ACC112 (cell line): ENCODE measurements around the gene TBC1D2B.

Experiments used
- H2AFZ ChIP-seq: fragments of 200-600 bp; sonication (generic); one replicate; pipeline ENCODE4 v1.6.0; 2017; ENCODE audit warnings: antibody characterized with exemption, low read length; ENCODE audit not compliant: unreplicated experiment
- H3K27ac ChIP-seq: fragments of 200-600 bp; sonication (generic); 2 replicates; pipeline ENCODE4 v1.5.1; 2014; ENCODE audit warnings: low read depth, mild to moderate bottlenecking, antibody characterized with exemption, low read length, moderate library complexity
- H3K27me3 ChIP-seq: fragments of 200-600 bp; sonication (generic); 2 replicates; pipeline ENCODE4 v1.6.1; 2014; ENCODE audit warnings: mild to moderate bottlenecking, antibody characterized with exemption, low read length, moderate library complexity, mixed read lengths; ENCODE audit not compliant: insufficient read depth
- H3K36me3 ChIP-seq: fragments of 200-600 bp; sonication (generic); 2 replicates; pipeline ENCODE4 v1.6.1; 2016; ENCODE audit warnings: mild to moderate bottlenecking, antibody characterized with exemption, low read length, moderate library complexity, mixed read lengths; ENCODE audit not compliant: insufficient read depth
- H3K4me1 ChIP-seq: fragments of 200-600 bp; sonication (generic); one replicate; pipeline ENCODE4 v1.6.1; 2016; ENCODE audit warnings: low read length, mixed read lengths; ENCODE audit not compliant: insufficient read depth, unreplicated experiment, control insufficient read depth
- H3K4me3 ChIP-seq: fragments of 200-600 bp; sonication (generic); 2 replicates; pipeline ENCODE4 v1.5.1; 2014; ENCODE audit warnings: mild to moderate bottlenecking, low read depth, low read length
- H3K79me2 ChIP-seq: fragments of 200-600 bp; sonication (generic); one replicate; pipeline ENCODE4 v1.6.0; 2016; ENCODE audit warnings: low read length; ENCODE audit not compliant: control insufficient read depth, unreplicated experiment, insufficient read depth

The TBC1D2B gene

DNA sequence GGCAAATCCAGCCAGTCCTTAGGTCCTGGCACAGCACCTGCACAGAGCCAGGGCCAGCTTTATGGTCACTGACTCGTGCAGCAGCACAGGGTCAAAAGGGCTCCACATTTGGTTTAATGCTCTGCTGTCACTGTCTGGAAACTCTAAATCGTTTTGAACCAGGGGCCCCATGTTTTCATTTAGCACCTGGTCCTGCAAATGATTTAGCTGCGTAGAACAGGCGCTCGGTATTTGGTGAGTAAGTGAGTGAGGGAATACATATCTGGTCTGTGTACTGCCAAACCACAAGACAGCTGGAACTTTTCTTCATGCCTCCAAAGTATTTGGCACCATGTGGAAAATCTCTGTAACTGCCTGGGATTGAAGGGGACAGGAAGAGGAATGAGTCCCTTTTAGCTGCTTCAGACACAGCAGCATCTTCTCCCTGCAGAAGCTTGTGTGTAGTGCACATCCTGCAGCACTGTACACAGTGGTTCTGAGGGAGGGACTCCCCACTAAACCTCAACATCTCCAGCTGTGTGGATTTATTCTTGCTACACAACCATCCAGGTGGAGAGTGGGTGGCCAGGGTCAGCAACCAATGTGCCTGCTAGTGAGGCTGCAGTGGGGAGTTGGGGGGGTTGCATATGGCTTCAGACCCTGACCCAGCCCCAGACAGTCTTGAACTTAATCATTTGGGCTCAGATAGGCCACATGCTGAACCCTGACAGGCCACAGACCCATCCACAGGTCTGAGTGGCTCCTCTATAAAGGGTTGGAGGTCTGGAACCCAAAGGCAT is 15.9 kb upstream of the TBC1D2B start:
- Histone ChIP-seq H3K27me3 (no peaks in the 10 kb centered on the region), H3K27ac (no peak overlapping the region), H2AFZ (no peak overlapping the region), H3K36me3 (no peaks in the 10 kb centered on the region), H3K4me3 (no peak overlapping the region), H3K4me1 (no peaks in the 10 kb centered on the region), H3K79me2 (no peaks in the 10 kb centered on the region)

DNA sequence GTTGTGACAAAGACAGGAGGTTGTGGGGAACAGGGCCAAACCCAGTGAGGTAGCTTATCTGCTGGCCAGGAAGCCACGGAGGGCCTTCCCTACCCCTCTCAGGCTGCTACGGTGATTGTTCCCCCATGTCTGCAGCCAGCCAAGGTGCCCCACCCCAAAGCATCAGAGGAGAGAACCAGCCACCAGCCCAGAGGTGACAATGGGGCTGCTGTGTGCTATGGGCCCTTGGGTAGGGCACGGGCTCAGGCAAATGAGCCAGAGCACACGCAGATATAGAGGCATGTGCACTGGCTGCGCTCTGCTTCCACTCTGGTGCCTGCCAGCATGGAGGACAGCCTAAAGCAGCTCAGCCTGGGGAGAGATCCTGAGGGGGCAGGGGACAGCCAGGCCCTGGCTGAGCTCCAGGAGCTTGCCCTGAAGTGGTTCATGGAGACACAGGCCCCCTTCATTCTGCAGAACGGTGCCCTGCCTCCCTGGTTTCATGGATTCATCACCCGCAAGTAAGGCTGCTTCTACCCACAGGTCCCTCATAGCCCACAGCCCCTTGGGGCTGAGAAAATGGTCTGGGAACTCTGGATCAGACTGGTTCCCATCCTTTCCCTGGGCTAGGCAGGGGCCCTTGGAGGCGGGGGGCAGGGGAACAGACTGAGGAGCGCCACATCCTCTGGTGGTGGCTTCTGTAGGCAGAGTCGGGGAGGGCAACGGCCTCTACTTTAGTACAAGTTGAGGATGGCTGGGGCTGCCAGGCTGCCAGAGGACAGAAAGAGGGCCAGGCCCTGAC is 14.9 kb upstream of the TBC1D2B start, which contains the start of gene SH2D7:
Gene SH2D7, plus strand, starts transcription at position 301 of the 781 bp plus-strand sequence. Its CDS starts 24 bp downstream, at position 325.
- H2AFZ ChIP-seq = no peak within 1 kb of the TSS

DNA sequence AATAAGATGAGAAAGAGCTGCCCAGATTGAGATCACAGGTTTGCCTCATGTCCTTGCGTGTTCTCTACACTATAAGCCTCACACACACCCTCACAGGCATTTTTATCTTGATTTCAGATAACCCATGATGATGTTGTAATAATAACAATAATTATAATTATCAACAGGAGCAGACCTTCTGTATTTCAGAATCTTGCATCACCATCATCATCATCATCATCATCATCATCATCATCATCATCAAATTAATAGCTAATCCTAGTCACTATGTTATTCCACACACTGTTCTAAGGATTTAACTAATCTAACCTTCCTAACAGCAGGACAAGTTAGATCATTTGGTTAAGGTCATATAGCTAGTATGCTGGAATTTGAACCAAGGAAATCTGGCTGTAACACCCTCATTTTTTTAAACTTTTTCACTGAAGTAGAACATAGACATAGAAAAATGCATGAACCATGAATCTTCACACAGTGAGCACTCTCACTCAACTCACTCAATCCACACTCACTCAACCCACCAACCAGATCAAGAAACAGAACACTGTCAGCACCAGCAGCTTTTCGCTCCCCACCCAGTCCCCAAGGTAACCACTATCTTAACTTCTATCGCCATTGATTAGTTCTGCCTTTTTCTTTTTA is 13.0 kb upstream of the TBC1D2B start:
- no peak overlapping the region for H3K4me3 ChIP-seq
- no peaks in the 10 kb centered on the region for H3K36me3 ChIP-seq
- no peaks in the 10 kb centered on the region for H3K79me2 ChIP-seq
- no peaks in the 10 kb centered on the region for H3K4me1 ChIP-seq
- H3K27me3 ChIP-seq = no peaks in the 10 kb centered on the region
- H2AFZ ChIP-seq = no peak overlapping the region
- no peak overlapping the region for H3K27ac ChIP-seq

More for the DNA sequence above, 14.9 kb upstream of the TBC1D2B start, which contains the start of gene SH2D7:
- Histone ChIP-seq H3K27ac (no peak within 1 kb of the TSS), H3K27me3 (no peaks in the 10 kb centered on the region), H3K4me1 (no peaks in the 10 kb centered on the region), H3K4me3 (no peak within 1 kb of the TSS), H3K79me2 (no peaks in the 10 kb centered on the region), H3K36me3 (no peaks in the 10 kb centered on the region)

DNA sequence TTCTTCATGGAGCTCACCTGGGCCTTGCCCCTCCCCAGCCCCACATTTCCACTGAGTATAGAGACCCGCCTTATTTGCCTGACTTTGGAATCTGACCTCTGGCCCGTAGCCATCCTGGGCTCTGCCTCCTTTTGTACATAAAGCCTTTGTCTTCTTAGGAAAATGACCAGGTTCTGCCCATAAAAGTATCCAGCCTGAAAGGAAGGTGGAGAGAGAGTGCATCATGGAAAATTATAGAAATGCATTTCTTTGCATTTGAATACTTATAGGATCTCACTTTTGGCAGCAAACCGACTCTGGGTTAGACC is 11.2 kb upstream of the TBC1D2B start:
- no peaks in the 10 kb centered on the region for H3K79me2 ChIP-seq
- no peak overlapping the region for H3K27ac ChIP-seq
- no peaks in the 10 kb centered on the region for H3K27me3 ChIP-seq
- no peaks in the 10 kb centered on the region for H3K36me3 ChIP-seq
- H3K4me1 ChIP-seq = no peaks in the 10 kb centered on the region
- H3K4me3 ChIP-seq = no peak overlapping the region
- no peak overlapping the region for H2AFZ ChIP-seq

DNA sequence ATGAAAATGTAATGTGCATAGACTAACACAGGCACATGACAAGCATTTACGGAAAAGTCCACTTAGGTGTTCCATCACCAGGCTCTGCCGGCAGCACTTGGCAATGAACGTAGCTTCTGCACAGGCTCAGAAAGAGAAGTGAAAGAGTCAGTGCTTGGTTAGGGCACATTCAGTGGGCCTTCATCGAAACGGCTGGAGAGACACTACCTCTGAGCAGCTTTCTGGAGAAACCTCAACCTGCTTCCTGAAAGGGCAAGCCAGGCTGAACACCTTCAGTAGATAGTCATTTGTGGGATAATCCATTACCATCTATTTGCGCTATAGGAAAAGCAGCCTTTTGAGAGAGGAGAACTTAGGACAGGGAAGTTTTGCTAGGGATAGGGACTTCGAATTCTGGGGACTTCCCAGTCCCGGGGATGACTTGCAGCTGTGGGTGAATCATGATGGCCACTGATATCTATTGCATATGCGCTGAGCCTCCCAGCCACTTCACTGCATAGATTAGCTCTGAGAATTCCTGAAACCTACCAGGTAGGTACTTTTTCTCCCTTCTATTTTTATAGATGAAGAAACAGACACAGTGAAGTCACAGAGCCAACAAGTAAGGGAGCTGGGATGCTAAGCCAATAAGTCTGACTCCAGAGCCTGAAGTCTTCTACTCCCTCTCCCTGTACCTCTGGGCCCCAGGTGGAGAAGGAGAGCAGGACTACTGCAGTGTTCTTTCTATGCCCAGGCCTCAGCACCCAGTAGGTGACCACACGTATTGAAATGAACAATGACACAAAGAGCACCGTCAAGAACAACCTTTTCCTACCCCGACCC is 10.7 kb upstream of the TBC1D2B start:
- Histone ChIP-seq H3K27me3 (no peaks in the 10 kb centered on the region), H3K79me2 (no peaks in the 10 kb centered on the region), H3K4me1 (no peaks in the 10 kb centered on the region), H2AFZ (no peak overlapping the region), H3K36me3 (no peaks in the 10 kb centered on the region), H3K27ac (no peak overlapping the region), H3K4me3 (no peak overlapping the region)

DNA sequence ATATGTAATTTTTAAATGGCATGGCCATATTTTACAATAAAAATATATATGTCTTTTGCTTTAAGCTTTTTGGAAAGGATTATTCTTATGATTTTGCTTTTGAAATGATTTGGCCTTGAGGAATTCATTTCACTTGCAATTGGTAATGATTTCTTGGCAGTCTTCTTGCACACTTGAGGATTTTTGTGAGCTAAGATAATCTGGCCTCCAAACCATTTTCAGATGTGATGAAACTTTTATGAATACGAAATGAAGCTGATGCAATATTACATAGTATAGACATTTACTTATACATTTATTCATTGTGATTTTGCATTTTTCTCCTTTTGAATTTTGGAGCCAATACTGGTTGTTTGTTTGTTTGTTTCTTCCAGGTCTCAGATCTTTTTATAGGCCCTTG is 8.4 kb upstream of the TBC1D2B start:
- Histone ChIP-seq H2AFZ (no peak overlapping the region), H3K36me3 (no peaks in the 10 kb centered on the region), H3K27me3 (no peaks in the 10 kb centered on the region), H3K79me2 (no peaks in the 10 kb centered on the region), H3K27ac (no peak overlapping the region), H3K4me3 (no peak overlapping the region), H3K4me1 (no peaks in the 10 kb centered on the region)

DNA sequence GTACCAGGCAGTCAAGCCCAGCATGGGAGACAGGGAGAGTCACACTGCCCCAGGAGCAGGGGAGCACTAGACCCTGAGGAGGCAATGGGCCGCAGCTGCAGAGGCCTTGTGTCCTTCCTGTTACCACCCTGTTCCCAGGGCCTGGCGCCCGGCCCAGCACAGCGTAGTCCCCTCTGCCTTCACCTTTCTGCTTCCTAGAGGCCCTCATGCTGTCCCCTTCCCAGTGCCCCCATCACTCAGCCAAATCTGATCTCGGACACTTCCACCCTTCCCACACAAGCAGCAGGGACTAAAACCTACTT is 6.9 kb upstream of the TBC1D2B start:
- no peaks in the 10 kb centered on the region for H3K4me1 ChIP-seq
- H2AFZ ChIP-seq = no peak overlapping the region
- no peaks in the 10 kb centered on the region for H3K36me3 ChIP-seq
- H3K79me2 ChIP-seq = no peaks in the 10 kb centered on the region
- no peaks in the 10 kb centered on the region for H3K27me3 ChIP-seq
- H3K27ac ChIP-seq = no peak overlapping the region
- no peak overlapping the region for H3K4me3 ChIP-seq

DNA sequence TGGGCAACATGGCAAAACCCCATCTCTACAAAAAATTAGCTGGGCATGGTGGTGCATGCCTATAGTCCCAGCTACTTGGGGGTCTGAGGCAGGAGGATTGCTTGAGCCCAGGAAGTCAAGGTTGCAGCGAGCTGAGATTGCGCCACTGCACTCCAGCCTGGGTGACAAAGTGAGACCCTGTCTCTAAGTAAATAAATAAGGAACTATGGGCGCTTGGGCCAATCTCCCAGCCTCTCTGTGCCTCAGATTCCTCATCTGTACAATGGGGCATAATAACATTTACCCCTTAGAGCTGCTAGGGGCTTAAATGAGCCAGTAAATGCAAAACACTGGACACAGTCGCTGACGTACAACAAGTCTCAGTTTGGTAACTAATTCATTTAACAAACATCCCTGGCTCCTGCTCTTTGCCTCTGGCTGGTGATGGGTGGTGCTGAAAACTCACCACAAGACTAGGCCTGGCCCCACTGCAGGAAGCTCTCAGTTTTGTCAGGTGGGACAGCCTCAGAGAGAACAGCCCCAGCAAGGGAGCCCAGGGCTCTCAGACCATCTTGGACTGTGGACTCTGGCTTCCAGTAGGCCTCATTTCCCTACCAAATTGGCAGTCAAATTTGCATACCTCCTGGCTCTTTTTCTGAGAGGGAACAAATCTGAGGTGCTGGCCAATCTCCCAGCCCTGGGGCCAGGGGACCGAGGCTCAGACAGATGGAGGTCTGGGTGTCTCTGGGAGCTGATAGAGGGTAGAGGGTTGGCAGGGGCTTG is 6.4 kb upstream of the TBC1D2B start:
- no peak overlapping the region for H2AFZ ChIP-seq

DNA sequence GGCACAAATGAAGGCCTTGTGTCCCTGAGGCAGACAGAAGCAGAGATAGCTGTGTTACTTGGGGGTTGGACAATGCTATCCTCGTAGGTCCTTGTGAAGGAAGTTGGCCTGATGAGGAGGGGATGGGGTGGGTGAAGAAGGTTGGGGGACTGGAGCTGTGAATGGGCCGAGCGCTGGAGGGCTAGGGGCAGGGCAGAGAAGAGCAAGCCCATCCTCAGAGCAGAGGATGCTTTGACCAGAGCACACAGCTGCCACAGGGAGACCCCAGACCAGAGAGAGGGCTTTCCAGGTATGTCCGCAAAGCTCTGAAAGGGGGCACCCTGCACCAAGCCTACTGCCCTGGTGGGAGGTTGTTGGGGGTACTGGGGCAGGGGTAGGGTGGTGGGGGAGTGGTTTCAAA is 5.7 kb upstream of the TBC1D2B start:
- no peak overlapping the region for H2AFZ ChIP-seq
- H3K27me3 ChIP-seq = no peaks in the 10 kb centered on the region
- H3K27ac ChIP-seq = no peak overlapping the region
- no peaks in the 10 kb centered on the region for H3K4me1 ChIP-seq
- H3K4me3 ChIP-seq = no peak overlapping the region
- H3K79me2 ChIP-seq = no peaks in the 10 kb centered on the region
- no peaks in the 10 kb centered on the region for H3K36me3 ChIP-seq

More for the DNA sequence above, 6.4 kb upstream of the TBC1D2B start:
- no peak overlapping the region for H3K27ac ChIP-seq
- H3K27me3 ChIP-seq = no peaks in the 10 kb centered on the region
- H3K79me2 ChIP-seq = no peaks in the 10 kb centered on the region
- H3K4me1 ChIP-seq = no peaks in the 10 kb centered on the region
- no peak overlapping the region for H3K4me3 ChIP-seq
- no peaks in the 10 kb centered on the region for H3K36me3 ChIP-seq

DNA sequence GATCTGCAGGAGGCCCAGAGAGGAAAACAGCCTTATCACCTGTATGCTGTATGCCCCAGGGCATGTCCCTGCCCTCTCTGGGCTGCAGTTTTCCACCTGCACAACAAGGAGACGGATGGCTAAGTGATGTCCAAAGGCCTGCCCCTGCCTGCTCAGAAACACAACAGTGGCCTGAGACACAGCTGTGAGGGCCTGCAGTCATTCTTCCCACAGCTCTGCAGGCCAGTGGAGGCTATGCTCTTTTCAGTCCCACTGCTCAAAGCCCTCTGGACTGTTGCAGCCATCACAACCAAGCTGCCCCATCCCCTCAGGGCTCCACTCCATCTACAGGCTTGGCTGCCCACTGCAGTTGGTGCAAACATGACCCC is 5.2 kb upstream of the TBC1D2B start:
- Histone ChIP-seq H3K4me3 (no peak overlapping the region), H3K4me1 (no peaks in the 10 kb centered on the region), H3K36me3 (no peaks in the 10 kb centered on the region), H3K79me2 (no peaks in the 10 kb centered on the region), H3K27me3 (no peaks in the 10 kb centered on the region), H2AFZ (no peak overlapping the region), H3K27ac (no peak overlapping the region)
